ENCODE data around the gene DEFB110.

DNA sequence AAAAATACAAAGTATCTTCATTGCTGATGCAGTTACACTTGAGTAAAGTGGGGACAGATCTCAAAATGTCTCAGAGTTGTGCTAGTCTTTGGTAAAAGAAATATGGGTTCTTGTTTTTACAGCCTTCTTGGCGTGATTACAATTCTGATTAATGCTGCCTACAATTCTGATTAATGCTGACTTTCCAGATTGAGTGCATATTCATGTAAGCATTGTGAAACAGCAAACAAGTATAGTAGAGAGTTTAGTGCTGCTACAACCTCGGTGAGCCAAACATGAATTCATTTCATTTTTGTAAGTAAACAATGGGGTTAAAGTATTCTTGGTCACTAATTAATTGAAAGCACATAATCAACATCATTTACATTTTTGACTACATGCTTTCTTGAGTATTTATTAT is 52.2 kb downstream of the DEFB110 start, which contains the start of gene DEFB113:
- TF ChIP-seq EZH2phosphoT487 (IDR thresholded peaks at IDR 0.05; ENCODE audit: borderline replicate concordance, low read depth) (no peak), POLR2AphosphoS5 (IDR thresholded peaks at IDR 0.05; ENCODE audit: low read depth, low read length) (no peak), TAF1 (IDR thresholded peaks at IDR 0.05; ENCODE audit: borderline replicate concordance, low read depth, low read length) (no peak), RAD21 (IDR thresholded peaks at IDR 0.05; ENCODE audit: low read length) (no peak), RFX5 (IDR thresholded peaks at IDR 0.05; ENCODE audit: low read length) (no peak), GABPA (IDR thresholded peaks at IDR 0.05; ENCODE audit: low read depth) (no peak), EP300 (IDR thresholded peaks at IDR 0.05; ENCODE audit: borderline replicate concordance in 1 of 2, low read depth in 1 of 2, low read length in 1 of 2) (no peak)
- TF ChIP-seq, protein P1, sequence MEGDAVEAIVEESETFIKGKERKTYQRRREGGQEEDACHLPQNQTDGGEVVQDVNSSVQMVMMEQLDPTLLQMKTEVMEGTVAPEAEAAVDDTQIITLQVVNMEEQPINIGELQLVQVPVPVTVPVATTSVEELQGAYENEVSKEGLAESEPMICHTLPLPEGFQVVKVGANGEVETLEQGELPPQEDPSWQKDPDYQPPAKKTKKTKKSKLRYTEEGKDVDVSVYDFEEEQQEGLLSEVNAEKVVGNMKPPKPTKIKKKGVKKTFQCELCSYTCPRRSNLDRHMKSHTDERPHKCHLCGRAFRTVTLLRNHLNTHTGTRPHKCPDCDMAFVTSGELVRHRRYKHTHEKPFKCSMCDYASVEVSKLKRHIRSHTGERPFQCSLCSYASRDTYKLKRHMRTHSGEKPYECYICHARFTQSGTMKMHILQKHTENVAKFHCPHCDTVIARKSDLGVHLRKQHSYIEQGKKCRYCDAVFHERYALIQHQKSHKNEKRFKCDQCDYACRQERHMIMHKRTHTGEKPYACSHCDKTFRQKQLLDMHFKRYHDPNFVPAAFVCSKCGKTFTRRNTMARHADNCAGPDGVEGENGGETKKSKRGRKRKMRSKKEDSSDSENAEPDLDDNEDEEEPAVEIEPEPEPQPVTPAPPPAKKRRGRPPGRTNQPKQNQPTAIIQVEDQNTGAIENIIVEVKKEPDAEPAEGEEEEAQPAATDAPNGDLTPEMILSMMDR (IDR thresholded peaks at IDR 0.05), result no peak
- TF ChIP-seq, protein P2, sequence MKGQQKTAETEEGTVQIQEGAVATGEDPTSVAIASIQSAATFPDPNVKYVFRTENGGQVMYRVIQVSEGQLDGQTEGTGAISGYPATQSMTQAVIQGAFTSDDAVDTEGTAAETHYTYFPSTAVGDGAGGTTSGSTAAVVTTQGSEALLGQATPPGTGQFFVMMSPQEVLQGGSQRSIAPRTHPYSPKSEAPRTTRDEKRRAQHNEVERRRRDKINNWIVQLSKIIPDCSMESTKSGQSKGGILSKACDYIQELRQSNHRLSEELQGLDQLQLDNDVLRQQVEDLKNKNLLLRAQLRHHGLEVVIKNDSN (IDR thresholded peaks at IDR 0.05; ENCODE audit: borderline replicate concordance, low read depth), result no peak
- TF ChIP-seq, protein P3, sequence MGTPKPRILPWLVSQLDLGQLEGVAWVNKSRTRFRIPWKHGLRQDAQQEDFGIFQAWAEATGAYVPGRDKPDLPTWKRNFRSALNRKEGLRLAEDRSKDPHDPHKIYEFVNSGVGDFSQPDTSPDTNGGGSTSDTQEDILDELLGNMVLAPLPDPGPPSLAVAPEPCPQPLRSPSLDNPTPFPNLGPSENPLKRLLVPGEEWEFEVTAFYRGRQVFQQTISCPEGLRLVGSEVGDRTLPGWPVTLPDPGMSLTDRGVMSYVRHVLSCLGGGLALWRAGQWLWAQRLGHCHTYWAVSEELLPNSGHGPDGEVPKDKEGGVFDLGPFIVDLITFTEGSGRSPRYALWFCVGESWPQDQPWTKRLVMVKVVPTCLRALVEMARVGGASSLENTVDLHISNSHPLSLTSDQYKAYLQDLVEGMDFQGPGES (IDR thresholded peaks at IDR 0.05; ENCODE audit: low read depth, low read length), result no peak
- TF ChIP-seq, protein P4, sequence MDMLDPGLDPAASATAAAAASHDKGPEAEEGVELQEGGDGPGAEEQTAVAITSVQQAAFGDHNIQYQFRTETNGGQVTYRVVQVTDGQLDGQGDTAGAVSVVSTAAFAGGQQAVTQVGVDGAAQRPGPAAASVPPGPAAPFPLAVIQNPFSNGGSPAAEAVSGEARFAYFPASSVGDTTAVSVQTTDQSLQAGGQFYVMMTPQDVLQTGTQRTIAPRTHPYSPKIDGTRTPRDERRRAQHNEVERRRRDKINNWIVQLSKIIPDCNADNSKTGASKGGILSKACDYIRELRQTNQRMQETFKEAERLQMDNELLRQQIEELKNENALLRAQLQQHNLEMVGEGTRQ (IDR thresholded peaks at IDR 0.05; ENCODE audit: borderline replicate concordance, low read depth, low read length), result no peak
